Parathyroid adenoma (tissue), 2 donors: ENCODE data around the gene NPR1.

Experiments used
- H2AFZ ChIP-seq: fragments of 300-600 bp; sonication (generic); one replicate; pipeline ENCODE4 v1.7.0; 2017; ENCODE audit warnings: antibody characterized with exemption, mild to moderate bottlenecking
- H3K27ac ChIP-seq: fragments of 300-600 bp; sonication (generic); one replicate; pipeline ENCODE4 v1.7.0; 2017
- H3K27me3 ChIP-seq: fragments of 300-600 bp; sonication (generic); one replicate; pipeline ENCODE4 v1.7.0; 2017; ENCODE audit warnings: low read length; ENCODE audit not compliant: control insufficient read depth, insufficient read depth
- H3K36me3 ChIP-seq: fragments of 300-600 bp; sonication (generic); one replicate; pipeline ENCODE4 v1.7.0; 2017; ENCODE audit warnings: low read length; ENCODE audit not compliant: control insufficient read depth, insufficient read depth
- H3K4me1 ChIP-seq: fragments of 300-600 bp; sonication (generic); one replicate; pipeline ENCODE4 v1.7.0; 2017; ENCODE audit warnings: control low read depth
- H3K4me2 ChIP-seq: fragments of 300-600 bp; sonication (generic); one replicate; pipeline ENCODE4 v1.7.0; 2017; ENCODE audit warnings: low read length
- H3K4me3 ChIP-seq: fragments of 300-600 bp; sonication (generic); one replicate; pipeline ENCODE4 v1.7.0; 2017; ENCODE audit warnings: low read depth, low read length
- H3K79me2 ChIP-seq: fragments of 300-600 bp; sonication (generic); one replicate; pipeline ENCODE4 v1.7.0; 2017; ENCODE audit warnings: control low read depth
- H3K9ac ChIP-seq: fragments of 300-600 bp; sonication (generic); one replicate; pipeline ENCODE4 v1.7.0; 2017; ENCODE audit warnings: mild to moderate bottlenecking
- H3K9me3 ChIP-seq: fragments of 300-600 bp; sonication (generic); one replicate; pipeline ENCODE4 v1.7.0; 2017; ENCODE audit warnings: low read length; ENCODE audit not compliant: control insufficient read depth
- TF ChIP-seq, protein P1 (sequence below): fragments of 300-600 bp; sonication (generic); IDR thresholded peaks from one replicate; pipeline ENCODE4 v1.7.0; 2017; ENCODE audit warnings: antibody characterized with exemption, mild to moderate bottlenecking
- donor health status: primary hyperparathyroidism.

The NPR1 gene

DNA sequence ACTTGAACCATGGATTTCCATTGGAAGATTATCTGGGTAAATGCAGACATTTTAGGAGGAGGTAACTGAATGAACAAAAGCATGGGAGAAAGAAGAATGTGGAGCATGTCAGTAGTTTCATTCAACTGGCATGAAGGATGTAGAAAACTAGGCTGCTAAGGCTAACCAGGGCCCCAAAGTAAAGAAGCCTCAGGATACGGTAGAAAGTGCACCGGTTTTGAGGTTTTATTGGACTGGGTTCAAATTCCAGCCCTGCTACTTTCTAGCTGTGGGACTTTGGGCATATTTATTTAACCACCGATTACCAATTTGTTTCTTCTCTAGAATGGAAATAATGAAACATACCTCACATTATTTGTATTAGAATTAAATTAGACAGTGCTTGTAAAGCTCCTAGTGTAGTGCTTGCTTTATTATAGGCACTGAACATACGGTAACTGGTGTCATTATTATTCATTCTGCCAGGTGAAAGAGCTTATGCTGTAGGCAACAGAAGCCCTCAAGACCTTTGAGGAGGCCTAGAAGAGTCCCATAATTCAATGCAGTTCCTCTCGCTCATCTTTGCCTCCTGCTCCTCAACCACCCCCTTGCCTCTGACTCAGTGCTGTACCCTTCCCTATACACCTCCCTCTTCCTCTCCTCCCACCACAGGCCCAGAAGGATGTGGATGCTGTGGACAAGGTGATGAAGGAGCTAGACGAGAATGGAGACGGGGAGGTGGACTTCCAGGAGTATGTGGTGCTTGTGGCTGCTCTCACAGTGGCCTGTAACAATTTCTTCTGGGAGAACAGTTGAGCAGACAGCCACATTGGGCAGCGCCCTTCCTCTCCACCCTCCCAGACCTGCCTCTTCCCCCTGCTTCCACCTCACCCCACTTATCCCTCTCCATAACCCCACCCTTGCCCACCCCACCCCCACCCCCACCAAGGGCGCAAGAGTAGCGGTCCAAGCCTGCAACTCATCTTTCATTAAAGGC is 47.2 kb upstream of the NPR1 start:
- Histone ChIP-seq H3K4me1 (peaks cover 6% of the 10 kb centered on the region), H3K9ac (no peak overlapping the region), H3K4me2 (no peak overlapping the region), H2AFZ (no peak overlapping the region), H3K36me3 (no peaks in the 10 kb centered on the region), H3K27me3 (no peaks in the 10 kb centered on the region), H3K79me2 (peaks cover 4% of the 10 kb centered on the region), H3K9me3 (no peaks in the 10 kb centered on the region), H3K27ac (no peak overlapping the region), H3K4me3 (no peak overlapping the region)
- TF ChIP-seq, protein P1, sequence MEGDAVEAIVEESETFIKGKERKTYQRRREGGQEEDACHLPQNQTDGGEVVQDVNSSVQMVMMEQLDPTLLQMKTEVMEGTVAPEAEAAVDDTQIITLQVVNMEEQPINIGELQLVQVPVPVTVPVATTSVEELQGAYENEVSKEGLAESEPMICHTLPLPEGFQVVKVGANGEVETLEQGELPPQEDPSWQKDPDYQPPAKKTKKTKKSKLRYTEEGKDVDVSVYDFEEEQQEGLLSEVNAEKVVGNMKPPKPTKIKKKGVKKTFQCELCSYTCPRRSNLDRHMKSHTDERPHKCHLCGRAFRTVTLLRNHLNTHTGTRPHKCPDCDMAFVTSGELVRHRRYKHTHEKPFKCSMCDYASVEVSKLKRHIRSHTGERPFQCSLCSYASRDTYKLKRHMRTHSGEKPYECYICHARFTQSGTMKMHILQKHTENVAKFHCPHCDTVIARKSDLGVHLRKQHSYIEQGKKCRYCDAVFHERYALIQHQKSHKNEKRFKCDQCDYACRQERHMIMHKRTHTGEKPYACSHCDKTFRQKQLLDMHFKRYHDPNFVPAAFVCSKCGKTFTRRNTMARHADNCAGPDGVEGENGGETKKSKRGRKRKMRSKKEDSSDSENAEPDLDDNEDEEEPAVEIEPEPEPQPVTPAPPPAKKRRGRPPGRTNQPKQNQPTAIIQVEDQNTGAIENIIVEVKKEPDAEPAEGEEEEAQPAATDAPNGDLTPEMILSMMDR: no peak

DNA sequence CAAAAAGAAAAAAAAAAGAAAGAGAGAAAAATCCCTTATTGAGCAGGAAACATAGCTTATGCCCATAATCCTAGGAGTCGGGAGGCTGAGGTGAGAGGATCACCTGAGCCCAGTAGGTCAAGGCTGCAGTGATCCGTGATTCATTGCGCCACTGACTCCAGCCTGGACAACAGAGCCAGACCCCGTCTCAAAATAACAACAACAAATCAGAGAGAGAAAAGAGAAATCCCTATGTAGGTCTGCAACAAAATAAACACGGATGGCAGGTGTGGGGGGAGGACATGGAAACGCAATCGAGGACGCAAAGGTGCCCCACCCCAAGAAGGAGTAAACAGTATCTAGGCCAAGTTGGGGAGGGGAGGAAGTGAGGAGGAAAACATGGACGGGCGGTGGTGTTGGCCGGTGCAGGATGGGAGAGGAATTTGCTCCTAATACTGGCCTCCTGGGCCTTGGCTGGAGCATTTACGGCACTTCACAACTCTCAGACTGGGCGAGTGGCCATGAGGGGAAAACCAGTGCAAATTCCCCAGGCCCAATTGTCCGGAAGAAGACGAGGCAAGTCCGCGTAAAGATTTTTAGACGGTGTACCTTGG is 45.2 kb upstream of the NPR1 start:
- TF ChIP-seq, protein P1: no peak
- Histone ChIP-seq H3K4me2 (peak overlapping the region; percentile 42), H3K4me1 (no peaks in the 10 kb centered on the region), H3K27ac (peak overlapping the region; percentile 100), H3K79me2 (peaks cover 7% of the 10 kb centered on the region), H3K9me3 (no peaks in the 10 kb centered on the region), H3K9ac (no peak overlapping the region), H3K27me3 (no peaks in the 10 kb centered on the region), H3K4me3 (peak overlapping the region; percentile 100), H2AFZ (peak overlapping the region; percentile 67), H3K36me3 (no peaks in the 10 kb centered on the region)

DNA sequence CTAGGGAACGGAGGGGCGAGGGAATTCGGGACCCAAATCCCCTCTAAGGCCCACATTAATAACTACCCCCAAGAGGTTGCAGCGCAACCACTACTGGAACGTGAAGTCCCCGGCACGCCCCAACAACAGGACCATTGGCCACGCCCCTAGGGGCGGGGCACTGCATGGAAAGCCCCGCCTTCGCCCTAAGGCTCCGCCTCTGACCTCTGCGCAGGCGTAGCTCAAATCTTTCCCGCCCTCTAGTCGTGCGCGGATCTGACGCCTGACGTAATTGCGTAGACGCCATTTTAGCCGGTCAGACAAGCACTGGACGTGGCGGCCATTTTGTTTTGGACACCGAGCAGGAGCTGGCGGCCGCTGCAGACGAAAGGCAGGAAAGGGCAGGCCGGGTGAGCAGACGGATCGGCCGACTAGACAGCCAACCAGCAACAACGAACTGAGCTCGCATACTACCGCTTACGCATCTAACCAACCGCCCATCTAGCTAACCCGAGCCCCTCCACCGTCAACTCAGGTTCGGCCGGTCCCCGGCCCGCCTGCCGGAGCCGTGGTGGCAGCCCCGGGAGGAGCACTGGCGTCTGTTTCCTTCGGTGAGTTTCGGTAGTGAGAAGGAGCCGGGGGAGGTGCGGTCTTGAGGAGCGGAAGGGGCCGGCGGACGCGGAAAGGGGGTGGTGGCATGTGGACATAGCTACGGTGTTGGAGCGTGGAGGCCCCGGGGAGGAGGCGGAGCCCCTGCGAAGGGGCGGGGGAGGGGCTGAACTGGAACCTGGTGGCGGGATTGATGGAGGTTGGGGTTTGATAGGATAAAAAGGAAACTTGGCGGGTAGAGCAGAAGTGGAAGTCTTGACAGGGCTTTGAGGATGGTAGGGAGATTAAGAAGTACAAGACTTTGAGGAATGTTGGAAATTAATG is 44.5 kb upstream of the NPR1 start, which contains the start of gene CHTOP:
CHTOP (plus strand) TSS at position 313 of the 912 bp plus-strand sequence. CDS start 2,523 bp downstream, outside the sequence.
- peak within 1 kb of the TSS; percentile 100 for H3K27ac ChIP-seq
- H3K4me1 ChIP-seq: no peaks in the 10 kb centered on the region
- no peaks in the 10 kb centered on the region for H3K36me3 ChIP-seq
- H3K4me3 ChIP-seq: peak within 1 kb of the TSS; percentile 100
- H3K4me2 ChIP-seq: peak within 1 kb of the TSS; percentile 85
- H3K79me2 ChIP-seq: peaks cover 7% of the 10 kb centered on the region
- peak within 1 kb of the TSS; percentile 99 for H3K9ac ChIP-seq
- no peaks in the 10 kb centered on the region for H3K9me3 ChIP-seq
- TF ChIP-seq, protein P1: no peak
- H2AFZ ChIP-seq: peak within 1 kb of the TSS; percentile 68
- no peaks in the 10 kb centered on the region for H3K27me3 ChIP-seq

DNA sequence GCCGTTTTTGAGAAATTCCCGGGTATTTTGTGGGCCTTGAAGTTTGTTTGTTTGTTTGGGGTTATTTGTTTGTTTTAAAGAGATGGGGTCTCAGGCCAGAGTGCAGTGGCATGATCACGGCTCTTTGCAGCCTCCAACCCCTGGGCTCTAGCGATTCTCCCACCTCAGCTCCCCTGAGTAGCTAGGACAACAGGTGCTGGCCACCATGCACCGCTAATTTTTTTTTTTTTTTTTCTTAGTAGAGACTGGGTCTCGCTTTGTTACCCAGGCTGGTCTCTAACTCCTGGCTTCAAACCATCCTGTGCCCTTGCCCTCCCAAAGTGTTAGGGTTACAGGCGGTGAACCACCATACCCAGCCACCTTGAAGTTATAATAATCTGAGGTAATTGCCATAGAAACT is 42.6 kb upstream of the NPR1 start:
- peaks cover 7% of the 10 kb centered on the region for H3K79me2 ChIP-seq
- no peaks in the 10 kb centered on the region for H3K4me1 ChIP-seq
- H3K27me3 ChIP-seq: no peaks in the 10 kb centered on the region
- H3K9me3 ChIP-seq: no peaks in the 10 kb centered on the region
- no peak overlapping the region for H3K9ac ChIP-seq
- no peak overlapping the region for H3K27ac ChIP-seq
- H3K4me2 ChIP-seq: no peak overlapping the region
- H3K36me3 ChIP-seq: no peaks in the 10 kb centered on the region
- no peak overlapping the region for H3K4me3 ChIP-seq
- TF ChIP-seq, protein P1: no peak
- H2AFZ ChIP-seq: no peak overlapping the region
